ENCODE data around the gene GRPR. TPM values are rescaled to one million over a fixed set of nuclear protein-coding genes. Genes with fewer than 3 reads are reported as not detected.

GRPR gene
- total RNA-seq, 4 donors from 2014 or later, result not detected

GRCh38 chrX:16162391-16162790 lies 39.0 kb downstream of the GRPR start:
- Histone ChIP-seq H3K36me3 (no peaks in the 10 kb centered on the region), H3K4me1 (no peaks in the 10 kb centered on the region), H3K9me3 (no peaks in the 10 kb centered on the region), H3K27me3 (no peaks in the 10 kb centered on the region), H3K27ac (no peak overlapping the region), H3K4me3 (no peak overlapping the region)
- TF ChIP-seq, protein P1, sequence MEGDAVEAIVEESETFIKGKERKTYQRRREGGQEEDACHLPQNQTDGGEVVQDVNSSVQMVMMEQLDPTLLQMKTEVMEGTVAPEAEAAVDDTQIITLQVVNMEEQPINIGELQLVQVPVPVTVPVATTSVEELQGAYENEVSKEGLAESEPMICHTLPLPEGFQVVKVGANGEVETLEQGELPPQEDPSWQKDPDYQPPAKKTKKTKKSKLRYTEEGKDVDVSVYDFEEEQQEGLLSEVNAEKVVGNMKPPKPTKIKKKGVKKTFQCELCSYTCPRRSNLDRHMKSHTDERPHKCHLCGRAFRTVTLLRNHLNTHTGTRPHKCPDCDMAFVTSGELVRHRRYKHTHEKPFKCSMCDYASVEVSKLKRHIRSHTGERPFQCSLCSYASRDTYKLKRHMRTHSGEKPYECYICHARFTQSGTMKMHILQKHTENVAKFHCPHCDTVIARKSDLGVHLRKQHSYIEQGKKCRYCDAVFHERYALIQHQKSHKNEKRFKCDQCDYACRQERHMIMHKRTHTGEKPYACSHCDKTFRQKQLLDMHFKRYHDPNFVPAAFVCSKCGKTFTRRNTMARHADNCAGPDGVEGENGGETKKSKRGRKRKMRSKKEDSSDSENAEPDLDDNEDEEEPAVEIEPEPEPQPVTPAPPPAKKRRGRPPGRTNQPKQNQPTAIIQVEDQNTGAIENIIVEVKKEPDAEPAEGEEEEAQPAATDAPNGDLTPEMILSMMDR (IDR thresholded peaks at IDR 0.05), result no peak
- TF ChIP-seq POLR2A (IDR thresholded peaks at IDR 0.05), result no peak
- 35 to 65% methylated on average over 2 to 3 of the region's 5 CpGs for WGBS, 2 donors
- intact Hi-C loops (cut with DNase I), result no loop called here
- DNase-seq, result no peak

GRCh38 chrX:16164748-16165147 lies 41.4 kb downstream of the GRPR start:
- no peaks in the 10 kb centered on the region for H3K9me3 ChIP-seq
- DNase-seq, result no peak
- TF ChIP-seq, protein P1 (IDR thresholded peaks at IDR 0.05), result no peak
- TF ChIP-seq POLR2A (IDR thresholded peaks at IDR 0.05), result no peak
- no peak overlapping the region for H3K4me3 ChIP-seq
- H3K36me3 ChIP-seq, result no peaks in the 10 kb centered on the region
- WGBS, 2 donors, result 63 to 84% methylated on average over 3 of the region's 3 CpGs
- H3K4me1 ChIP-seq, result no peaks in the 10 kb centered on the region
- H3K27ac ChIP-seq, result no peak overlapping the region
- H3K27me3 ChIP-seq, result no peaks in the 10 kb centered on the region
- intact Hi-C loops (cut with DNase I), result no loop called here

- Histone ChIP-seq H3K4me3 (no peak within 1 kb of the TSS), H3K4me1 (no peaks in the 10 kb centered on the region), H3K27ac (no peak within 1 kb of the TSS), H3K27me3 (no peaks in the 10 kb centered on the region), H3K9me3 (no peaks in the 10 kb centered on the region), H3K36me3 (no peaks in the 10 kb centered on the region)
- DNase-seq, result no peak
- no peak for TF ChIP-seq POLR2A (IDR thresholded peaks at IDR 0.05)
- TF ChIP-seq, protein P1 (IDR thresholded peaks at IDR 0.05), result no peak
- 49 to 88% methylated on average over 2 of the region's 5 CpGs for WGBS, 2 donors
- intact Hi-C loops (cut with DNase I), result no loop called here
These were observed 43.8 kb downstream of the GRPR start, which contains the start of gene MAGEB17 for GRCh38 chrX:16167181-16167580. Gene MAGEB17, plus strand, starts transcription at chrX:16167481. Its CDS starts 2,902 bp downstream, at chrX:16170383.

GRCh38 chrX:16171039-16171438 lies 47.7 kb downstream of the GRPR start:
- no peaks in the 10 kb centered on the region for H3K9me3 ChIP-seq
- TF ChIP-seq, protein P1 (IDR thresholded peaks at IDR 0.05), result no peak
- no peak for TF ChIP-seq POLR2A (IDR thresholded peaks at IDR 0.05)
- 84% methylated on average over 9 of the region's 9 CpGs; no CpG with 5 or more reads in 1 of the 2 donors for WGBS, 2 donors
- H3K4me3 ChIP-seq, result no peak overlapping the region
- intact Hi-C loops (cut with DNase I), result no loop called here
- no peaks in the 10 kb centered on the region for H3K36me3 ChIP-seq
- DNase-seq, result no peak
- no peaks in the 10 kb centered on the region for H3K27me3 ChIP-seq
- H3K4me1 ChIP-seq, result no peaks in the 10 kb centered on the region
- H3K27ac ChIP-seq, result no peak overlapping the region

DNA sequence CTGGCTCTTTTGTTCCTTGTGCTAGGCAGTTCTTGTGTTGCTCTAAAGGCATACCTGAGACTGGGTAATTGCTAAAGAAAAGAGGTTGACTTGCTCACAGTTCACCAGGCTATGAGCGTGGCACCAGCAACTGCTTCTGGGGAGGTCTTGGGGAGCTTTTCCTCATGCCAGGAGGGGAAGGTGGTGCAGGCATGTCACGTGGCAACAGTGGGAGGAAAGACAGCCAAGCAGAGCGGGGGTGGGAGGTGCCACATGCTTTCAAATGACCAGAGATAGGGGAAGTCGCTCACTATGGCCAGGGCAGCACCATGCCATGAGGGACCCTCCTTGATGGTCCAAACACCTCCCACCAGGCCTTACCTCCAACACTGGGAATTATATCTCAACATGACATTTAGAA lies 48.6 kb downstream of the GRPR start:
- intact Hi-C loops (cut with DNase I), result no loop called here
- DNase-seq, result no peak
- H3K4me1 ChIP-seq, result no peaks in the 10 kb centered on the region
- TF ChIP-seq, protein P1 (IDR thresholded peaks at IDR 0.05), result no peak
- no peak for TF ChIP-seq POLR2A (IDR thresholded peaks at IDR 0.05)
- no peaks in the 10 kb centered on the region for H3K36me3 ChIP-seq
- H3K9me3 ChIP-seq, result no peaks in the 10 kb centered on the region
- WGBS, 2 donors, result 78 to 83% methylated on average over 2 to 4 of the region's 4 CpGs
- H3K27me3 ChIP-seq, result no peaks in the 10 kb centered on the region
- no peak overlapping the region for H3K27ac ChIP-seq
- no peak overlapping the region for H3K4me3 ChIP-seq
